NCI-H1930 (cell line): ENCODE results near the gene EPHA5.

ENCODE experiments used
- DNase-seq, 2 experiments: peaks; one replicate each; lab custom pipeline; 2025; lab: John Stamatoyannopoulos, UW

EPHA5 gene

DNA sequence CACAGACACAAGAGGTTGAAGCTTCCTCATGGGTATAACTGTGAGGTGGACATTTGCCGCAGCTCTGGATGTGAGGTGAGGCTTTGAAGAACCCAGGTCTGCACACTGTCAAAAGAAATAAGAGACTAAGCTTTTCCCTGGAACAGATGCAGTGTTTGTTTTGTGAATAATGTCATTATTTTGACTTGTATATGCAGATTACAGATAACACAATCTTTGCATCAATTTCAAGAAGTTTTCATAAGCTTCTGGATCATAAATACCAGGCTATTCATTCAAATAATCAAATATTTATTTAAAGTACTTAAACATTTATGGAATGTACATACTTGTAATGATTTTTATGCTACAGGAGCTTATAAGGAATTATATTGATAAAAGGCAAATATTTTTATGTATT is 174.8 kb downstream of the EPHA5 start:
- DNase-seq = no peak

DNA sequence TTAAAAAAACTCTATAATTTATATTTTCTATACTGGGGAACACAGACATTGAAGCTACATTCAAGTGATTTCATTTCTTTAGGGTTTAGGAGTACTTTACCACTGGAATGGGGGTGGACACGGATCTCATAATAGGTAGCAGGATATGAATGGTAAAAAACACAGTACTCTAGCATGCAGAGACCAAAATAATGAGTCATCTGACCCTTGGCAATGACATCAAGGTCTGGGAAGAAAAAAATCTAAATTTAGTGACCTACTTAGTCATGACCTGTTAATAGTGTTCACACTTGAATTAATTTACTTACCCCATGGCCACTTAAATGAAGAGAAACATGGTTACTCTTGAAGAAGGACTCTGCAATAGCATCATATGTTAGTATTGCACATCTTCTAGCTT is 187.9 kb downstream of the EPHA5 start:
- DNase-seq = no peak

DNA sequence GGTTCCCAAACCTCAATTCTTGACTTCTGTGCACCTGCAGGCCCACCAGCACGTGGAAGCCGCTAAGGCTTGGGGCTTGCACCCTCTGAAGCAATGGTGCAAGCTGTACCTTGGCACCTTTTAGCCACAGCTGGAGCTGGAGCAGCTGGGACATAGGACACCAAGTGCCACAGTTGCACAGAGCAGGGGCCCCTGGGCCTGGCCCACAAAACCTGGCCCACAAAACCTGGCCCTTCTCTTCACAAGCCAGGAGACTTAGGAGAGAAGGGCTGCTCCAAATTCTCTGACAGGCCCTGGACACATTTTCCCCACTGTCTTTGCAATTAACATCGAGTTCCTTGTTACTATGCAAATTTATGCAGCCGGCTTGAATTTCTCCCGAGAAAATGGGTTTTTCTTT is 197.8 kb downstream of the EPHA5 start:
- no peak for DNase-seq

- no peak for DNase-seq
Measured at GRCh38 chr4:65467068-65467680, 203.1 kb downstream of the EPHA5 start.

DNA sequence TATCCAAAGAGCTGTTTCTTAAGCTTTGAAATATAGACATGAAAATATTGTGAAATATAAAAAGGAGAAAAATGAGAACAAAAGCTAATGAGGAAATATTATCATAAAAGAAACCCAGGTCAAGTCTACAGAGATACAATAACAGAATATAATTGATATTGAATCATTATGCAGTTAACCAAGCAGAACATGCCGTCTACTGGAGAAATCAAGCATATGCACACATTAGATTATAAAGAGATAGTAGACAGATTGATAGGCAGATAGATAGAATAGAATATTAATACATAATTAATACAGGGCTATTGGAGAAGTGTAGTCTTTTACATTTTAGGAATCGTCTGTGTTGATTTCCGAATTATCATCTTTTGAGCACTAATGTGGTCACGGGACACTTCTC is 208.5 kb downstream of the EPHA5 start:
- DNase-seq = no peak

DNA sequence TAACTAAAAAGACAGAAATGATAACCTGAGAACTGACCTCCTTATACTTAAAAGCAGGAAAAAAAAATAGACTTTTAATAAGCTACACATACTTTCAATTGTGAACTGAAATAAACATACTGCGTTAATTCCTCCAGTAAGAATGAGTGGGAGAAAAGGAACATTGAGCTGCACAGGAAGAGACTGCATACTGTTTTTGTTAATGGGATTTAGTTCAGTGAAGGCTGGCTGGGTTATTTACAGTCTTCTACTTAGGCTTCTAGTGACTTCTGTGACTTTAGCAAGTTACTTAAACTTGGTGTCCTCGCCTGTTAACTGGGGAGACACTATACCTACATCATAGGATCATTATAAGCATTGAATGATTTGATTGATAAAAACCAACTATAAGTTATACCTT is 213.3 kb downstream of the EPHA5 start:
- DNase-seq = no peak

DNA sequence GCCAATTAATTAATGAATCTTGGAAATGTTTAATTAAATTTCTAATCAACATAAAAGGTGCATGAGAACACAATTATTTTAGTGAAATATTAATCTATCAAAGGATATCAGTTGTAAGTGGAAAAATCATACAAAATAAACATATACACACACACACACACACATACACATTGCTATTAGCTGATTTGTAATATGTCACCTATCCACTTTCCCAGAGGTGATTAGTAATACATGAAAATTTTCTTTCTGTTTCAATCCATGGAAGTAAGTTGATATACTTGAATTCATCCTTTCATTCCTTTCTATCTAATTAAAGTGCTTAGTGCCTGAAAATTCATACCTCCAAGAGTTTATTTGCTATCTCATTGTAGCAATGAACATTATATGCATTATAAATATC is 213.7 kb downstream of the EPHA5 start:
- DNase-seq = no peak

- DNase-seq = no peak
Measured at GRCh38 chr4:65453398-65453797, 216.9 kb downstream of the EPHA5 start.

- no peak for DNase-seq
Measured at GRCh38 chr4:65450899-65451298, 219.4 kb downstream of the EPHA5 start.

- DNase-seq = no peak
Measured at GRCh38 chr4:65437102-65437501, 233.2 kb downstream of the EPHA5 start.

DNA sequence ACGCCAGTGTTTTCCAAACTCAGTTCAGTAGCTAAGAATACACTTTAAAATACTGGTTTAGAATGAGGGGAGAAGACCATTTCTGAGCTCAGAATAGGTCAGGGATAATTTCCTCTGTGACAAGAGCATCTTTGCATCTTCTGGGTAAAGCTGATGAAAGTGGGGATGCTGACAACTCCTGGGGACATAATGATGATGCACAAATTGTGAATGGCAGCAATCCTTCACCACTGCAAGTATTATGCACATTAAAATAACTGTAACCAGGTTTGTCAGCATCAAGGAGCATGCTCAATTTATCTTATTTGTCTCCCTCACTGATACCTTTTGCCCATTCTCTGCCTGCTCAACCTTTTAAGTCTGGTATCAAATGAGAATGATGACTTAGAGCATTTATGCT is 248.2 kb downstream of the EPHA5 start:
- DNase-seq = no peak

- DNase-seq = no peak
Measured at GRCh38 chr4:65420036-65420435, 250.3 kb downstream of the EPHA5 start.

- DNase-seq = no peak
Measured at GRCh38 chr4:65416891-65417290, 253.4 kb downstream of the EPHA5 start.

DNA sequence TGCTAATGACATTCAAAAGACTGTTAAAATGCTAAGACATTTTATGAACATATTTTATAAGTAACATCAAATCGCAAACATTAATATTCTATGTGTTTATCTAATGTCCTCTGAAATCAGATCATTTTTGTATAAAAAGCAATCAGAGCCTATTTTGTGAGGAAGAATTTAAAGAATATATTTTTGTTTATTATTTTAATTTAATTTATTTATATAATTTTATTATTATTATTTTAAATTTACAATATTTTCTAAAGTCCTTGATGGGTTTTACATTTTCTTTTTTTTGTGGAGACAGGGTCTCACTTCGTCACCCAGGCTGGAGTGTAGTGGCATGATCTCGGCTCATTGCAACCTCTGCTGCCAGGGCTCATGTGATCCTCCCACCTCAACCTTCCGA is 262.8 kb downstream of the EPHA5 start:
- DNase-seq = no peak

- no peak for DNase-seq
Measured at GRCh38 chr4:65401083-65401482, 269.2 kb downstream of the EPHA5 start.

GRCh38 chr4:65399084-65399483 is 271.2 kb downstream of the EPHA5 start:
- DNase-seq = no peak

- DNase-seq = no peak
Measured at GRCh38 chr4:65393078-65393477, 277.2 kb downstream of the EPHA5 start.

GRCh38 chr4:65392488-65392887 is 277.8 kb downstream of the EPHA5 start:
- no peak for DNase-seq

DNA sequence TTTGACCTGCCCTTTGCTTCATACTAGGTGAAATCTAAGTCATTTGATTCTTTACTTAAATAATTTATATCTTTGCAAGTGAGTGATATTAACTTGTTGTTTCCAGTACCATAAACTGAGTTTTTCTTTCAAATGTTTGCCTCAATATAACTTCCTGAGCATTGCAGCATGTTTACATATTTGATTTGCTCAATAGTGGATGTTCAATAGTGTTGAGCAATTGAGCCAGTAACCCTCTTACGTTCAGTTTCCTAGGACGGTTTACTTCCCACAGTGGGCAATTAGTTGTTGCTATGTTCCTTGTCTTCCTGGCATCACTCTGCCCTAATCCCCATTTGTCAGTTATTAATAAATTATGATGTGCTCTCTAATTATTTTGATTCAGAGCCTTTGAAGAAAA is 278.5 kb downstream of the EPHA5 start:
- no peak for DNase-seq

- no peak for DNase-seq
Measured at GRCh38 chr4:65391382-65391781, 278.9 kb downstream of the EPHA5 start.

DNA sequence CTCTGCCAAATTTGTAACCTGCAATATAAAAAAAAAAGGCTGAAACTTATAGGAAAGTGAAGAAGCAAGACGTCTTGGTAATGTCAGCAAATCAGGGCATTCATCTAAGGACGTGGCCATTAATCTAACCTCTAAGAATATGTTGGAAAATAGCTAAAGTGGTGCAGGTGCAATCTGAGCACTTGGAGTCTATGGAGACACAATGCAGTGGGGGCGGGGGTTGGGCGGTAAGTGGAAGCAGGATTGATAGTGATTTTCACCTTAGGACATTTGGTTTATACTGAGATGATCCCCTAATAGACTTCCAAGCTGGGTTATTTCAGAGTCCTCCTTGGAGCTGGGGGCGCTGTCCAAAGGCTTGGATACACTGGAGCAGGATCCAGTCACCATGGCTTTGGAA is 283.4 kb downstream of the EPHA5 start:
- no peak for DNase-seq

- DNase-seq = no peak
Measured at GRCh38 chr4:65383589-65384305, 286.5 kb downstream of the EPHA5 start.

DNA sequence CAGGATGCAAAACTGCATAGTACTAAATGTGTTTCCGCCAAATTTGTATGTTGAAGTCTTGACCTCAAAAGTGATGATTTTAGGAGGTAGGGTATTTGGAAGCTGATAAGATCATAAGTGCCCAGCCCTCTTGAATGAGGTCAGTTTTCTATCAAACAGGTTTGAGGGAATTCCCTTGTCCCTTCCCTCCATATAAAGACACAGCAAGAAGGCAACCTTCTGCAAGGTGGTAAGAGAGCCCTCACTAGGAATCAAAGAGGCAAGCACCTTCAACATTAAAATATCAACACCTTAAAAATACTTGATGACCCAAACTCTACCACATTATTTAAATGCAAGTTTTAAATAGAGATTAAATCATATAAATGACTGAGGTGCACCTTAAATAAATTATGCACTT is 288.6 kb downstream of the EPHA5 start:
- no peak for DNase-seq

- no peak for DNase-seq
Measured at GRCh38 chr4:65370709-65371108, 299.6 kb downstream of the EPHA5 start.
